Kidney glomerular epithelial cell (primary cell): ENCODE results near the gene CCR5.

Experiments
- DNase-seq: peaks from one replicate; lab custom pipeline; 2025; lab: John Stamatoyannopoulos, UW

The CCR5 gene

GRCh38 chr3:46359733-46360493 is 10.8 kb upstream of the CCR5 start:
- peak; percentile 57 for DNase-seq

- no peak for DNase-seq
These were observed 9.8 kb upstream of the CCR5 start for GRCh38 chr3:46360907-46361306.

GRCh38 chr3:46361408-46362283 is 9.1 kb upstream of the CCR5 start:
- no peak for DNase-seq

GRCh38 chr3:46365041-46365440 is 5.7 kb upstream of the CCR5 start:
- no peak for DNase-seq

GRCh38 chr3:46365737-46366524 is 4.8 kb upstream of the CCR5 start:
- DNase-seq, result no peak

- DNase-seq, result no peak
These were observed 2.9 kb upstream of the CCR5 start for GRCh38 chr3:46367811-46368210.

GRCh38 chr3:46368569-46368968 is 2.2 kb upstream of the CCR5 start:
- DNase-seq, result no peak

- no peak for DNase-seq
These were observed 1.6 kb upstream of the CCR5 start for GRCh38 chr3:46369151-46369550.

GRCh38 chr3:46369675-46370132 is 1.0 kb upstream of the CCR5 start:
- DNase-seq, result no peak

GRCh38 chr3:46371519-46372340 is 984 bp downstream of the CCR5 start:
- DNase-seq, result no peak

- DNase-seq, result peak; percentile 34
These were observed 2.0 kb downstream of the CCR5 start for GRCh38 chr3:46372492-46373359.

- no peak for DNase-seq
These were observed 4.0 kb downstream of the CCR5 start for GRCh38 chr3:46374755-46375154.

GRCh38 chr3:46375218-46375617 is 4.5 kb downstream of the CCR5 start:
- no peak for DNase-seq

- DNase-seq, result no peak
These were observed 5.1 kb downstream of the CCR5 start for GRCh38 chr3:46375814-46376213.

- no peak for DNase-seq
These were observed 7.7 kb downstream of the CCR5 start for GRCh38 chr3:46378426-46378942.

- DNase-seq, result no peak
These were observed 9.9 kb downstream of the CCR5 start for GRCh38 chr3:46380471-46381221.

GRCh38 chr3:46381625-46382024 is 10.9 kb downstream of the CCR5 start:
- DNase-seq, result no peak

- no peak for DNase-seq
These were observed 12.6 kb downstream of the CCR5 start for GRCh38 chr3:46383211-46383950.

GRCh38 chr3:46383951-46384330 is 13.2 kb downstream of the CCR5 start:
- DNase-seq, result no peak
